ENCODE data around the gene DYSF. TPM values are rescaled to one million over a fixed set of nuclear protein-coding genes. Genes with fewer than 3 reads are reported as not detected.

The DYSF gene
- total RNA-seq, 1 experiment from 2014 or later: 0.89 TPM

DNA sequence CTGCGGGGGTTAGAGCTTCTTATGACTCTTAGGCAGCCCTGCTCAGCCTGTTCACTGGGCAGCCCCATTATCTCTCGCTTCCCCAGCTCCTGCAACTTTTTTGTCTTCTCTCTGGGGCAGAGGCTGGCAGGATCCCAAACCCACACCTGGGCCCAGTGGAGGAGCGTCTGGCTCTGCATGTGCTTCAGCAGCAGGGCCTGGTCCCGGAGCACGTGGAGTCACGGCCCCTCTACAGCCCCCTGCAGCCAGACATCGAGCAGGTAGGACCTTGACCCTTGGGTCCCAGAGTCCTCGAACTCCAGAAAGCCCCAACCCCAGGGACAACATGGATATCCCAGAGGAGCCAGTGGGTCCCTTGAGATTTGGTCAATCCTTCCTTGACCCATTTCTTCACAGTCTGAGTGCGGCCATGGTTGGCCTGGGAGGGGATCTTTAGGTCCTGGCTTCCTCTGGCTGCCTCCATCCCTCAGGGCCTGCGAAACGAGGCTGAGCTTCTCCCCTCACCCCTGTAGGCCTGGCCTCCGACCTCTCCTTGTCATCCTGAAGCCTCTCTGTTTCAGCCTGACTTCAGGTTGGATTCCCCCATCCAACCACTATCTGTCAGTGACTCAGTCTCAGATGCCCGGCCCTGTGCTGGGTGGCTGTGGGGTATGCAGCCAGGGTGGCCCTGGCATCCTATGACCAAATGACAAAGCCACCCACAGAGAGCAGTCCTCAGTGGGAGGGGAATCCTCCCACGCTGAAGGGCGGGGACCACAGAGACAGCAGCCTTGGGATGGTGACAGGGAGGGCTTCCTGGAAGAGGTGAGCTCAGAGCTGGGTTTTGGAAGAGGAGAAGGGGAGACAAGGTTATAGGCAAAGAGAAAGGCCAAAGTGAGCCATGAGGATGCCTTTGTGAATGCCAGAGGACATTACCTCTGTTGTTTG, 214.2 kb downstream of the DYSF start:
- ATAC-seq (no peak), DNase-seq (ENCODE audit: low read depth, low spot score) (no peak)
- no peak overlapping the region for H2AFZ ChIP-seq (ENCODE audit: low read depth, low read length, poor library complexity, severe bottlenecking)
- H3K4me2 ChIP-seq (ENCODE audit: low read length): no peak overlapping the region
- no peaks in the 10 kb centered on the region for H4K20me1 ChIP-seq (ENCODE audit: insufficient read depth)
- CTCF ChIA-PET: no interaction called here
- RAD21 ChIA-PET (ENCODE audit: low non-redundant PET in 1 of 2, low total read pairs in 2 of 2, uncharacterized antibody in 2 of 2, unreplicated experiment in 2 of 2): no interaction called here
- POLR2A ChIA-PET: no interaction called here
- BruUV-seq (replicated peaks): no TSS peak
- H3K27ac ChIP-seq (ENCODE audit: low read depth, low read length): no peak overlapping the region
- H3K27me3 ChIP-seq (ENCODE audit: insufficient read depth, low read length): no peaks in the 10 kb centered on the region
- H3K9me3 ChIP-seq (ENCODE audit: control insufficient read depth in 1 of 2, insufficient read depth in 1 of 2, low read depth in 1 of 2, low read length in 2 of 2): no peaks in the 10 kb centered on the region
- H3K9me2 ChIP-seq (ENCODE audit: insufficient read depth): no peaks in the 10 kb centered on the region
- H3K79me2 ChIP-seq (ENCODE audit: insufficient read depth, low read length): no peaks in the 10 kb centered on the region
- no peak overlapping the region for H3K9ac ChIP-seq (ENCODE audit: low read length)
- no peak for TF ChIP-seq SP1 (IDR thresholded peaks at IDR 0.05; ENCODE audit: low read depth)
- H3K4me1 ChIP-seq (ENCODE audit: control insufficient read depth in 1 of 2, insufficient read depth in 2 of 2, low read length in 2 of 2): no peaks in the 10 kb centered on the region
- no peaks in the 10 kb centered on the region for H3K36me3 ChIP-seq (ENCODE audit: control insufficient read depth in 1 of 2, insufficient read depth in 2 of 2, low read length in 2 of 2)
- no peak overlapping the region for H3K4me3 ChIP-seq (replicated peaks in 1 of 2; ENCODE audit: low read depth in 1 of 2, low read length in 2 of 2)
- intact Hi-C loops (cut with micrococcal nuclease): no loop called here

DNA sequence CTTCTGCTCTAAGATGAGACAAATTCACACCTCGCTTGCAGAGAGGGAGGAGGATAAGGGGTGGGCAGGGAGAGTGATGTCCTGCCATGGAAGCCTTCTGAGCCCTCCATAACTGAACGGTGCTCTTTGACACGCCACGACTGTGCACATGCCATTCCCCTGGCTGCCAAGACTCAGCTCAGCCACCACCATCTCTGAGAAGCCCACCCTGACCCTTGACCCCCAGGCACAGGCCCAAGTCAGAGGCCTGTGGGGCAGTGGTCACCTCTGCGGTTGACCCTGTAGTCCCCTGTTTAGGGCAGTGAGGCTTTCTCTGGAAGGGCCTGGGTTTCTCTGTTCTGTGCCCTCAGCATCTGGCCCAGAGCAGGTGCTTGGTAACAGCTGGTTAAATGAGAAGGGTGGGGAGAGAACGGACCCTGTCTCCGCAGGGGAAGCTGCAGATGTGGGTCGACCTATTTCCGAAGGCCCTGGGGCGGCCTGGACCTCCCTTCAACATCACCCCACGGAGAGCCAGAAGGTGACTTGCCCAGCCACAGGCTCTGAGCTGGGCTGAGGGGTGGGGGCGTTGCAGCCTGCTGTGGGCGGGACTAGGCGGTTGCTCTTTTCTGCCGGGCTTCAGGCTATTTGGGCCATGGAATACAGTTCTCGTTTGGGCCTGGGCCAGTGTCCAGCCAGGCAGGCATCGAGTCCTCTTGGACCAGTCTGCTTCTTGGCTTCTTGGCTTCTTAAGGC, 215.1 kb downstream of the DYSF start:
- ChIA-PET RAD21 (ENCODE audit: low non-redundant PET in 1 of 2, low total read pairs in 2 of 2, uncharacterized antibody in 2 of 2, unreplicated experiment in 2 of 2) (no interaction called here), POLR2A (no interaction called here), CTCF (no interaction called here)
- TF ChIP-seq EZH2 (IDR thresholded peaks at IDR 0.05): no peak
- no peak for TF ChIP-seq POLR2AphosphoS5 (IDR thresholded peaks at IDR 0.05; ENCODE audit: low read depth, low read length)
- TF ChIP-seq SIN3A (IDR thresholded peaks at IDR 0.05; ENCODE audit: low read depth): no peak
- TF ChIP-seq, protein P1, sequence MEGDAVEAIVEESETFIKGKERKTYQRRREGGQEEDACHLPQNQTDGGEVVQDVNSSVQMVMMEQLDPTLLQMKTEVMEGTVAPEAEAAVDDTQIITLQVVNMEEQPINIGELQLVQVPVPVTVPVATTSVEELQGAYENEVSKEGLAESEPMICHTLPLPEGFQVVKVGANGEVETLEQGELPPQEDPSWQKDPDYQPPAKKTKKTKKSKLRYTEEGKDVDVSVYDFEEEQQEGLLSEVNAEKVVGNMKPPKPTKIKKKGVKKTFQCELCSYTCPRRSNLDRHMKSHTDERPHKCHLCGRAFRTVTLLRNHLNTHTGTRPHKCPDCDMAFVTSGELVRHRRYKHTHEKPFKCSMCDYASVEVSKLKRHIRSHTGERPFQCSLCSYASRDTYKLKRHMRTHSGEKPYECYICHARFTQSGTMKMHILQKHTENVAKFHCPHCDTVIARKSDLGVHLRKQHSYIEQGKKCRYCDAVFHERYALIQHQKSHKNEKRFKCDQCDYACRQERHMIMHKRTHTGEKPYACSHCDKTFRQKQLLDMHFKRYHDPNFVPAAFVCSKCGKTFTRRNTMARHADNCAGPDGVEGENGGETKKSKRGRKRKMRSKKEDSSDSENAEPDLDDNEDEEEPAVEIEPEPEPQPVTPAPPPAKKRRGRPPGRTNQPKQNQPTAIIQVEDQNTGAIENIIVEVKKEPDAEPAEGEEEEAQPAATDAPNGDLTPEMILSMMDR (IDR thresholded peaks at IDR 0.05 in 2 of 3, conservative IDR thresholded peaks at IDR 0.05 in 1 of 3; ENCODE audit: borderline replicate concordance in 1 of 3, insufficient read depth in 1 of 3, low read depth in 2 of 3, low read length in 2 of 3): no peak
- no peak for TF ChIP-seq SRF (IDR thresholded peaks at IDR 0.05; ENCODE audit: low read depth)
- TF ChIP-seq JUND (IDR thresholded peaks at IDR 0.05): no peak
- TF ChIP-seq, protein P2, sequence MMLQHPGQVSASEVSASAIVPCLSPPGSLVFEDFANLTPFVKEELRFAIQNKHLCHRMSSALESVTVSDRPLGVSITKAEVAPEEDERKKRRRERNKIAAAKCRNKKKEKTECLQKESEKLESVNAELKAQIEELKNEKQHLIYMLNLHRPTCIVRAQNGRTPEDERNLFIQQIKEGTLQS (IDR thresholded peaks at IDR 0.05): no peak
- no peak for TF ChIP-seq ELF1 (IDR thresholded peaks at IDR 0.05; ENCODE audit: borderline replicate concordance, low read depth)
- no peak for TF ChIP-seq RAD21 (IDR thresholded peaks at IDR 0.05; ENCODE audit: low read depth)
- TF ChIP-seq EGR1 (IDR thresholded peaks at IDR 0.05; ENCODE audit: low read depth): no peak
- no peak overlapping the region for H3K4me2 ChIP-seq (ENCODE audit: low read length)
- no peaks in the 10 kb centered on the region for H3K9me2 ChIP-seq (ENCODE audit: insufficient read depth)
- no TSS peak for BruUV-seq (replicated peaks)
- H3K9ac ChIP-seq (ENCODE audit: low read length): no peak overlapping the region
- DNase-seq (ENCODE audit: low read depth, low spot score): no peak
- no peak overlapping the region for H3K4me3 ChIP-seq (replicated peaks in 1 of 2; ENCODE audit: low read depth in 1 of 2, low read length in 2 of 2)
- no peaks in the 10 kb centered on the region for H3K4me1 ChIP-seq (ENCODE audit: control insufficient read depth in 1 of 2, insufficient read depth in 2 of 2, low read length in 2 of 2)
- no peaks in the 10 kb centered on the region for H3K79me2 ChIP-seq (ENCODE audit: insufficient read depth, low read length)
- ATAC-seq: no peak
- no peaks in the 10 kb centered on the region for H3K36me3 ChIP-seq (ENCODE audit: control insufficient read depth in 1 of 2, insufficient read depth in 2 of 2, low read length in 2 of 2)
- H3K27ac ChIP-seq (ENCODE audit: low read depth, low read length): no peak overlapping the region
- no peaks in the 10 kb centered on the region for H3K9me3 ChIP-seq (ENCODE audit: control insufficient read depth in 1 of 2, insufficient read depth in 1 of 2, low read depth in 1 of 2, low read length in 2 of 2)
- intact Hi-C loops (cut with micrococcal nuclease): no loop called here
- H3K27me3 ChIP-seq (ENCODE audit: insufficient read depth, low read length): no peaks in the 10 kb centered on the region
- no peaks in the 10 kb centered on the region for H4K20me1 ChIP-seq (ENCODE audit: insufficient read depth)
- H2AFZ ChIP-seq (ENCODE audit: low read depth, low read length, poor library complexity, severe bottlenecking): no peak overlapping the region
